T-helper 17 cell (primary cell): ENCODE results near the gene PAH. TPM values are rescaled to one million over a fixed set of nuclear protein-coding genes. Genes with fewer than 3 reads are reported as not detected.

Source experiments
- ATAC-seq: fragments of 150-1000 bp; cut with Tn5 transposase; 2 replicates; pipeline ENCODE4 v1.10.0; 2021; ENCODE audit warnings: mild to moderate bottlenecking, moderate library complexity
- DNase-seq, 3 donors: peaks; one replicate each; pipeline versions ENCODE4 v3.0.0 to v3.0.0-alpha.2; 2020 to 2021
- H3K9me3 ChIP-seq: one replicate; pipeline ENCODE4 v1.7.0; 2013; ENCODE audit warnings: low read length, mild to moderate bottlenecking; ENCODE audit not compliant: control insufficient read depth, poor library complexity, severe bottlenecking
- H3K27ac Mint-ChIP-seq: one replicate; pipeline ENCODE4 v1.8.0; 2022; ENCODE audit warnings: mild to moderate bottlenecking, moderate library complexity, mixed read lengths
- H3K27me3 Mint-ChIP-seq: one replicate; pipeline ENCODE4 v1.8.0; 2022; ENCODE audit warnings: mixed read lengths
- H3K36me3 Mint-ChIP-seq: one replicate; pipeline ENCODE4 v1.8.0; 2022; ENCODE audit warnings: low read depth, mixed read lengths
- H3K4me1 Mint-ChIP-seq: one replicate; pipeline ENCODE4 v1.8.0; 2022; ENCODE audit warnings: mild to moderate bottlenecking, mixed read lengths
- H3K4me3 Mint-ChIP-seq: one replicate; pipeline ENCODE4 v1.8.0; 2022; ENCODE audit warnings: mild to moderate bottlenecking, moderate library complexity, mixed read lengths
- total RNA-seq, 4 donors: library from RNA in 2 of 4; stranded (reverse) in 2 of 4; gene quantifications; one replicate each; pipeline ENCODE4 v1.2.3 and lab custom pipeline; 2022 to 2026

Gene PAH
- total RNA-seq, 2 donors from 2014 or later, result 0.15 to 1.4 TPM

- Mint-ChIP-seq H3K4me3 (no peak overlapping the region), H3K36me3 (no peaks in the 10 kb centered on the region), H3K27me3 (peaks cover 5% of the 10 kb centered on the region), H3K27ac (no peak overlapping the region), H3K4me1 (no peaks in the 10 kb centered on the region)
- H3K9me3 ChIP-seq, result no peaks in the 10 kb centered on the region
- DNase-seq (no peak), ATAC-seq (no peak)
Measured at GRCh38 chr12:102816816-102817434, 100.1 kb downstream of the PAH start.

GRCh38 chr12:102814691-102815367 lies 102.2 kb downstream of the PAH start:
- no peaks in the 10 kb centered on the region for H3K9me3 ChIP-seq
- no peaks in the 10 kb centered on the region for H3K4me1 Mint-ChIP-seq
- H3K27me3 Mint-ChIP-seq, result peaks cover 5% of the 10 kb centered on the region
- H3K36me3 Mint-ChIP-seq, result no peaks in the 10 kb centered on the region
- H3K4me3 Mint-ChIP-seq, result no peak overlapping the region
- DNase-seq (no peak), ATAC-seq (no peak)
- no peak overlapping the region for H3K27ac Mint-ChIP-seq

- H3K4me3 Mint-ChIP-seq, result no peak overlapping the region
- H3K27ac Mint-ChIP-seq, result no peak overlapping the region
- H3K9me3 ChIP-seq, result no peaks in the 10 kb centered on the region
- H3K27me3 Mint-ChIP-seq, result no peaks in the 10 kb centered on the region
- H3K36me3 Mint-ChIP-seq, result no peaks in the 10 kb centered on the region
- no peaks in the 10 kb centered on the region for H3K4me1 Mint-ChIP-seq
- DNase-seq (no peak), ATAC-seq (no peak)
Measured at GRCh38 chr12:102812344-102812743, 104.7 kb downstream of the PAH start.

- Mint-ChIP-seq H3K36me3 (no peaks in the 10 kb centered on the region), H3K4me3 (no peak overlapping the region), H3K4me1 (no peaks in the 10 kb centered on the region), H3K27me3 (peaks cover 2% of the 10 kb centered on the region), H3K27ac (no peak overlapping the region)
- no peak for ATAC-seq
- no peaks in the 10 kb centered on the region for H3K9me3 ChIP-seq
- DNase-seq, result no peak
Measured at GRCh38 chr12:102811110-102811737, 105.8 kb downstream of the PAH start.

- peaks cover 2% of the 10 kb centered on the region for H3K4me1 Mint-ChIP-seq
- H3K27ac Mint-ChIP-seq, result no peak overlapping the region
- H3K36me3 Mint-ChIP-seq, result no peaks in the 10 kb centered on the region
- peaks cover 5% of the 10 kb centered on the region for H3K27me3 Mint-ChIP-seq
- ATAC-seq, result no peak
- no peaks in the 10 kb centered on the region for H3K9me3 ChIP-seq
- no peak overlapping the region for H3K4me3 Mint-ChIP-seq
- no peak for DNase-seq
Measured at GRCh38 chr12:102808412-102808811, 108.6 kb downstream of the PAH start.

- peaks cover 5% of the 10 kb centered on the region for H3K27me3 Mint-ChIP-seq
- peaks cover 2% of the 10 kb centered on the region for H3K4me1 Mint-ChIP-seq
- H3K4me3 Mint-ChIP-seq, result no peak overlapping the region
- ATAC-seq (no peak), DNase-seq (no peak)
- H3K27ac Mint-ChIP-seq, result no peak overlapping the region
- no peaks in the 10 kb centered on the region for H3K9me3 ChIP-seq
- no peaks in the 10 kb centered on the region for H3K36me3 Mint-ChIP-seq
Measured at GRCh38 chr12:102806592-102806991, 110.5 kb downstream of the PAH start.

GRCh38 chr12:102806110-102806509 lies 110.9 kb downstream of the PAH start:
- no peaks in the 10 kb centered on the region for H3K36me3 Mint-ChIP-seq
- no peak overlapping the region for H3K27ac Mint-ChIP-seq
- ATAC-seq (no peak), DNase-seq (no peak)
- no peaks in the 10 kb centered on the region for H3K9me3 ChIP-seq
- peaks cover 5% of the 10 kb centered on the region for H3K27me3 Mint-ChIP-seq
- H3K4me3 Mint-ChIP-seq, result no peak overlapping the region
- peaks cover 2% of the 10 kb centered on the region for H3K4me1 Mint-ChIP-seq

- ATAC-seq (no peak), DNase-seq (no peak)
- Mint-ChIP-seq H3K27ac (no peak overlapping the region), H3K36me3 (no peaks in the 10 kb centered on the region), H3K4me1 (no peaks in the 10 kb centered on the region), H3K27me3 (no peaks in the 10 kb centered on the region), H3K4me3 (no peak overlapping the region)
- H3K9me3 ChIP-seq, result no peaks in the 10 kb centered on the region
Measured at GRCh38 chr12:102800565-102800964, 116.5 kb downstream of the PAH start.

- no peaks in the 10 kb centered on the region for H3K4me1 Mint-ChIP-seq
Measured at GRCh38 chr12:102799229-102799628, 117.8 kb downstream of the PAH start.

GRCh38 chr12:102797528-102797927 lies 119.5 kb downstream of the PAH start:
- Mint-ChIP-seq H3K4me1 (no peaks in the 10 kb centered on the region), H3K27ac (no peak overlapping the region), H3K4me3 (no peak overlapping the region), H3K36me3 (no peaks in the 10 kb centered on the region), H3K27me3 (no peaks in the 10 kb centered on the region)
- ATAC-seq (no peak), DNase-seq (no peak)
- no peaks in the 10 kb centered on the region for H3K9me3 ChIP-seq

More at GRCh38 chr12:102799229-102799628, 117.8 kb downstream of the PAH start:
- no peak overlapping the region for H3K27ac Mint-ChIP-seq
- ATAC-seq (no peak), DNase-seq (no peak)
- H3K27me3 Mint-ChIP-seq, result no peaks in the 10 kb centered on the region
- H3K9me3 ChIP-seq, result no peaks in the 10 kb centered on the region
- H3K4me3 Mint-ChIP-seq, result no peak overlapping the region
- H3K36me3 Mint-ChIP-seq, result no peaks in the 10 kb centered on the region

- Mint-ChIP-seq H3K27me3 (no peaks in the 10 kb centered on the region), H3K27ac (no peak overlapping the region), H3K36me3 (no peaks in the 10 kb centered on the region), H3K4me3 (no peak overlapping the region), H3K4me1 (no peaks in the 10 kb centered on the region)
- H3K9me3 ChIP-seq, result no peaks in the 10 kb centered on the region
- no peak for DNase-seq
- no peak for ATAC-seq
Measured at GRCh38 chr12:102793921-102794320, 123.1 kb downstream of the PAH start.
